GM23248 (cell line): ENCODE measurements around the gene ASF1B. TPM values are rescaled to one million over a fixed set of nuclear protein-coding genes. Genes with fewer than 3 reads are reported as not detected.

Experiments
- DNase-seq: peaks from one replicate; pipeline ENCODE4 v3.0.0-alpha.2; 2015
- H2AFZ ChIP-seq: fragments of 200-600 bp; sonication (generic); 2 replicates; pipeline ENCODE4 v1.6.1; 2016; ENCODE audit warnings: antibody characterized with exemption
- H3F3A ChIP-seq: fragments of 200-600 bp; sonication (generic); 2 replicates; pipeline ENCODE4 v1.6.1; 2016; ENCODE audit warnings: mild to moderate bottlenecking, antibody characterized with exemption, mixed run types; ENCODE audit not compliant: insufficient read depth
- H3K27ac ChIP-seq: fragments of 200-600 bp; sonication (generic); 2 replicates; pipeline ENCODE4 v1.5.1; 2016; ENCODE audit warnings: mild to moderate bottlenecking
- H3K27me3 ChIP-seq: fragments of 200-600 bp; sonication (generic); replicated peaks from 2 replicates; pipeline ENCODE4 v1.6.1; 2016; ENCODE audit warnings: mild to moderate bottlenecking; ENCODE audit not compliant: insufficient read depth
- H3K36me3 ChIP-seq: fragments of 200-600 bp; sonication (generic); 2 replicates; pipeline ENCODE4 v1.6.1; 2016; ENCODE audit warnings: low read depth, mild to moderate bottlenecking
- H3K4me1 ChIP-seq: fragments of 200-600 bp; sonication (generic); 2 replicates; pipeline ENCODE4 v1.6.1; 2016; ENCODE audit warnings: mild to moderate bottlenecking; ENCODE audit not compliant: insufficient read depth
- H3K4me2 ChIP-seq: fragments of 200-600 bp; sonication (generic); one replicate; pipeline ENCODE4 v1.6.1; 2016; ENCODE audit warnings: mild to moderate bottlenecking; ENCODE audit not compliant: unreplicated experiment
- H3K4me3 ChIP-seq: fragments of 200-600 bp; sonication (generic); 2 replicates; pipeline ENCODE4 v1.5.1; 2016; ENCODE audit warnings: mild to moderate bottlenecking
- H3K79me2 ChIP-seq: fragments of 200-600 bp; sonication (generic); 2 replicates; pipeline ENCODE4 v1.6.1; 2016; ENCODE audit warnings: mild to moderate bottlenecking; ENCODE audit not compliant: insufficient read depth
- H3K9ac ChIP-seq: fragments of 200-600 bp; sonication (generic); 2 replicates; pipeline ENCODE4 v1.6.1; 2016; ENCODE audit warnings: mild to moderate bottlenecking
- H3K9me2 ChIP-seq: fragments of 200-600 bp; sonication (generic); 2 replicates; pipeline ENCODE4 v1.6.1; 2016; ENCODE audit warnings: mixed run types, mild to moderate bottlenecking, moderate library complexity; ENCODE audit not compliant: insufficient read depth
- H3K9me3 ChIP-seq: fragments of 200-600 bp; sonication (generic); one replicate; pipeline ENCODE4 v1.6.1; 2017; ENCODE audit warnings: low read depth
- H4K20me1 ChIP-seq: fragments of 200-600 bp; sonication (generic); 2 replicates; pipeline ENCODE4 v1.6.0; 2016; ENCODE audit not compliant: insufficient read depth
- EZH2 ChIP-seq: fragments of 200-600 bp; sonication (generic); IDR thresholded peaks from 2 replicates; pipeline ENCODE4 v1.6.1; 2018; ENCODE audit warnings: antibody characterized with exemption, mild to moderate bottlenecking; ENCODE audit not compliant: insufficient read depth, poor library complexity, severe bottlenecking
- EZH2phosphoT487 ChIP-seq: fragments of 200-600 bp; sonication (generic); IDR thresholded peaks from 2 replicates; pipeline ENCODE4 v1.6.1; 2018; ENCODE audit warnings: antibody characterized with exemption, moderate library complexity, mild to moderate bottlenecking, low read depth; ENCODE audit not compliant: insufficient read depth
- WGBS, 2 experiments: methylation state at CpG; one replicate each; pipeline ENCODE4 v1.1.6; 2015 to 2017; ENCODE audit warnings: low lambda C conversion rate in 2 of 2, low coverage in 1 of 2; ENCODE audit errors: missing lambda C conversion rate in 2 of 2; 5-methylcytosine and 5-hydroxymethylcytosine counted together
- in situ Hi-C: fragments of 300-500 bp; cut with MboI; formaldehyde crosslinking; loops from 2 replicates; pipeline ENCODE4 v1.15.0; 2020
- polyA plus RNA-seq: library from polyadenylated mRNA; unstranded; fragments of >200 nt; fragmentation: Nextera tagmentation; extraction: Ambion mirVana; gene quantifications from 2 replicates; pipeline ENCODE4 v1.2.1, GENCODE V29; 2016
- total RNA-seq: library from RNA; depleted of rRNA; stranded (reverse); fragments of >200 nt; shearing (Covaris generic); gene quantifications from 2 replicates; pipeline ENCODE4 v1.2.3, GENCODE V29; 2014

Gene ASF1B
- total and polyA plus RNA-seq, 2 experiments from 2014 or later = 11.2 to 19.0 TPM

DNA sequence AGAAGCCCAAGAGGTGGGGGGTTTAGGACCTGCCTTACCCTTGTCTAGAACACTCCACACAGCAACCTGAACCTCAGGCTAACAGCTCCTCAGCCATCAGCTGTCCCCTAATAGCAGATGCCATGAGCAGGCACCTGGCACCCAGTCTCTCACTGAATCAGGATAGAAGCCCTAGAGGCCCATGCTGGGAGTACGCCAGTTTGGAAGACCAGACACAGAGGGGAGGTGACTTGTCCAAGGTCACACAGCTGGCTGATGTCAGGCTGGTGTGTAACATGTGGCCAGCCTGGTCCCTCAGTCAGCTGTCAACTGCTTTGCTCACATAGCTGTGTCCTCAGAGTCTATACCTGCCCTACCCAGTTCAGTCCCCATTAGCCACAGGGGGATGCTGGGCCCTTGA is 33.1 kb downstream of the ASF1B start:
- Histone ChIP-seq H3K36me3 (peaks cover 14% of the 10 kb centered on the region; the same call in 1 of the 2 replicates), H3K9ac (no peak overlapping the region), H3K4me2 (no peak overlapping the region), H3K79me2 (peaks cover 5% of the 10 kb centered on the region; the same call in 1 of the 2 replicates), H3F3A (no peaks in the 10 kb centered on the region), H3K4me3 (no peak overlapping the region), H3K27ac (no peak overlapping the region), H4K20me1 (no peaks in the 10 kb centered on the region), H3K4me1 (no peaks in the 10 kb centered on the region), H3K9me3 (no peaks in the 10 kb centered on the region), H3K9me2 (no peaks in the 10 kb centered on the region), H3K27me3 (no peaks in the 10 kb centered on the region), H2AFZ (no peak overlapping the region)
- 100% methylated on average over 1 of the region's 1 CpG for WGBS, 2 experiments
- DNase-seq = no peak
- no peak for TF ChIP-seq EZH2
- no peak for TF ChIP-seq EZH2phosphoT487
- in situ Hi-C loops = no loop called here

DNA sequence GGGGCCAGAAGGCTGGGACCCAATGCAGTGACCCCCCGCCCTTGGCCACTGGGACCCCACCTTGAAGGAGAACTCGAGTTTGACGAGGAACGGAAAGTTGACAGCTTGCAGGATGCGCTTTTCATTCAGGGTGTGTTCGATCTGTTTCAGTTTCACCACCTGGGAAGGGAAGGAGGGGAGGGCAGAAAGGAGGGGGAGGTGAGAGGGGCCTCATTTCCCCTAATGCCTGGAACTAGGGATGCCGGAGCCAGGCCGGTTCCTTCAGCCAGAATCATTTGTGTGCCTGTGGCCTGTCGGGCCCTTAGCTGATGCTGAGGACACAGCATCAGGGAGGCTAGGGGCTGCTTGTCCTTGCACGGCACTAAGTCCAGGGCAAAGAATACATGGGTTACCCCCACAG is 33.6 kb downstream of the ASF1B start:
- Histone ChIP-seq H3K4me1 (no peaks in the 10 kb centered on the region), H2AFZ (no peak overlapping the region)
- WGBS, 2 experiments = 91 to 93% methylated on average over 9 to 10 of the region's 10 CpGs

DNA sequence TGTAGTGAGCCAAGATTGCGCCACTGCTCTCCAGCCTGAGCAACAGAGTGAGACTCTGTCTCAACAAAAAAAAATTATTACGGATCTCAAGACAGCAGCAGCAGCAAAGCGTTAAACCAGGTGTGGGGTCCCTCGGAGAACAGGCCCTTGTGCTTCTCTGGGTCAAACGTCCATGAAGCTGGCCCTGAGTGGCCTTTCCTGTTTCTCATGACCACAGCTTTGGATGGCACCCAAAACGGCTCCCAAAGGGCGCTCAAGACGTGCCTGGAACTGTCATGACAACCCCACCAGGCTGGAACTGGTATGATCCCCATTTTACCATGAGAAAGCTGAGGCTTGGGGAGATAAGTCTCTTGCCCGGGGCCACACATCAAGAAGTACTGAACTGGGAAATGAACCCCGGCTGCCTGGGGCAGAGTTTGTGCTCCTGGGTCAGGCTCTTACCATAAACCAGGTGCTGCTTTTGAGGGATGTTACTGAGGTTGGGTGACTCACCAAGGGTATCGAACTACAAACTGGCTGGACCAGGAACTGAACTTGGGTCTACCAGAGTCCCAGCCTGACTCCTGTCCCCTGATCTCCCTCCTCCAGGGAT is 34.2 kb downstream of the ASF1B start:
- TF ChIP-seq EZH2phosphoT487 (no peak), EZH2 (no peak)
- WGBS, 2 experiments = 81 to 98% methylated on average over 11 of the region's 11 CpGs
- Histone ChIP-seq H3K27ac (no peak overlapping the region), H3K4me1 (no peaks in the 10 kb centered on the region), H3F3A (no peaks in the 10 kb centered on the region), H3K27me3 (no peaks in the 10 kb centered on the region), H4K20me1 (no peaks in the 10 kb centered on the region), H3K9me2 (no peaks in the 10 kb centered on the region), H3K4me3 (no peak overlapping the region), H2AFZ (no peak overlapping the region), H3K4me2 (no peak overlapping the region), H3K36me3 (peaks cover 14% of the 10 kb centered on the region; the same call in 1 of the 2 replicates), H3K9ac (no peak overlapping the region), H3K79me2 (no peaks in the 10 kb centered on the region), H3K9me3 (no peaks in the 10 kb centered on the region)
- in situ Hi-C loops = no loop called here
- DNase-seq = no peak

More for the DNA sequence above, 33.6 kb downstream of the ASF1B start:
- TF ChIP-seq EZH2 = no peak
- no peak for TF ChIP-seq EZH2phosphoT487
- no peak overlapping the region for H3K4me3 ChIP-seq
- no peak overlapping the region for H3K27ac ChIP-seq
- no peaks in the 10 kb centered on the region for H3K9me3 ChIP-seq
- H3K9me2 ChIP-seq = no peaks in the 10 kb centered on the region
- no peaks in the 10 kb centered on the region for H3F3A ChIP-seq
- H3K79me2 ChIP-seq = no peaks in the 10 kb centered on the region
- H3K4me2 ChIP-seq = no peak overlapping the region
- H3K36me3 ChIP-seq = peaks cover 14% of the 10 kb centered on the region; the same call in 1 of the 2 replicates
- no peak for DNase-seq
- H3K9ac ChIP-seq = no peak overlapping the region
- H4K20me1 ChIP-seq = no peaks in the 10 kb centered on the region
- no peaks in the 10 kb centered on the region for H3K27me3 ChIP-seq
- in situ Hi-C loops = no loop called here

DNA sequence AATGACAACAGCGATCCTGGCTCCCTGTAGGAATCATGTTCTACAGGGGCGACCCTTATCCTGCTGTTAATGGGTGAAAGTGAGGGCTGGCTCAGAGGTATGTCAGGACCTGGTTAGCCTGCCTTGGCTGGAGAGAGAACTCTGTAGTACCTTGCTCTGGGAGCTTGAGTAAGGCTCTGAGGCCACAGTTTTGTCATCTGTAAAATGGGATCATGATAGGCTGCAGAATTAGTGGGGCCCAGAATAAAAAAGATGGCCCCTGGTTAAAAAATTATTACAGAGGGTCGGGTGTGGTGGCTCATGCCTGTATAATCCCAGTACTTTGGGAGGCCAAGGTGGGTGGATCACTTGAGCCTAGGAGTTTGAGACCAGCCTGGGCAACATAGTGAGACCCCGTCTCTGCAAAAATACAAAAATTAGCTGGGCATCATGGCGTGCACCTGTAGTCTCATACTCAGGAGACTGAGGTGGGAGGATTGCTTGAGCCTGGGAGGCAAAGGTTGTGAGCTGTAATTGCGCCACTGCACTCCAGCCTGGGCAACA is 35.3 kb downstream of the ASF1B start:
- 90 to 92% methylated on average over 6 of the region's 6 CpGs for WGBS, 2 experiments
- Histone ChIP-seq H4K20me1 (no peaks in the 10 kb centered on the region), H3K36me3 (peaks cover 14% of the 10 kb centered on the region; the same call in 1 of the 2 replicates), H3K9me2 (no peaks in the 10 kb centered on the region), H3K4me3 (no peak overlapping the region), H3K4me2 (no peak overlapping the region), H3K9ac (no peak overlapping the region), H3K9me3 (no peaks in the 10 kb centered on the region), H3K79me2 (no peaks in the 10 kb centered on the region), H3F3A (no peaks in the 10 kb centered on the region), H2AFZ (no peak overlapping the region), H3K4me1 (no peaks in the 10 kb centered on the region), H3K27ac (no peak overlapping the region), H3K27me3 (no peaks in the 10 kb centered on the region)
- DNase-seq = no peak
- TF ChIP-seq EZH2 (no peak), EZH2phosphoT487 (no peak)
- in situ Hi-C loops = no loop called here
